Measurements from ENCODE around the gene SKI. TPM values are rescaled to one million over a fixed set of nuclear protein-coding genes. Genes with fewer than 3 reads are reported as not detected.

Gene SKI
- total and polyA plus RNA-seq, 2 of the 8 experiments (the other 6 are each of a cell fraction or from before 2014, with no cell fraction given): 8.3 to 87.6 TPM

DNA sequence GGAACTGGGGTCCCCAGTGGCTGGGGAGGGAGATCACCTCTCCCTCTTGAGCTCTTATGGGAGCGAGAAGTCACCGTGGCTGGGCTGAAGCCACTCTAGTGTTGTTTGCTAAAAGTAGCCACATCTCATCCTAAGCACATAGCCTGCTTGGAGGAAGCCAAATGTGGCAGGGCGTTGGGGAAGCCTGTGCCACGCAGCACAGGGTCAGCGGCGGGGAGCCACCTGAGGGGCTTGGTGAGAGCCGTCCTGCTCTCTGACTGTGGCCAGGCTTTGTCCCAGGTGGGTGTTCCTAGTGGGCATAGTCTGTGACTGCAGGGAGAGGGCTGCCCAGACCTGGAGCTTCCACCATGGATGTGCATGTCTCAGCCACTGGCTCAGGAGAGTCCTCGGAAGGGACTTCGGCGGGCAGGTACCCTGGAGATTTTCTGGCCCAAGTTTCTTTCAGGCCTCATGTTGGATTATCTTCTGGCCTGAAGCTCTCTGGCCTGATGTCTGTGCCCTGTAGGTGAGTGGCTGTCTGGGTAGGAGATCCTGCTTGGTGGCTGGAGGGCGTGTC, 124.3 kb downstream of the SKI start:
- Histone ChIP-seq H3K9me3 (ENCODE audit: insufficient read depth in 2 of 2, low read depth in 1 of 2, low read length in 1 of 2) (no peaks in the 10 kb centered on the region), H3K79me2 (ENCODE audit: control insufficient read depth in 1 of 2, insufficient read depth in 2 of 2, low read length in 2 of 2) (no peaks in the 10 kb centered on the region), H3K4me1 (replicated peaks in 1 of 4; ENCODE audit: control insufficient read depth in 3 of 4, insufficient read depth in 4 of 4, low read length in 3 of 4) (no peaks in the 10 kb centered on the region), H3K18ac (ENCODE audit: extremely low read depth, low read length) (no peak overlapping the region), H3K27ac (ENCODE audit: low read depth, low read length) (no peak overlapping the region), H2BK12ac (ENCODE audit: low read depth, low read length) (no peak overlapping the region), H3K4me2 (ENCODE audit: insufficient read depth in 1 of 2, low read depth in 2 of 2, low read length in 2 of 2) (no peak overlapping the region), H3K4me3 (ENCODE audit: extremely low read depth in 1 of 4, insufficient read depth in 2 of 4, low read depth in 3 of 4, low read length in 4 of 4) (no peak overlapping the region), H3K9ac (replicated peaks in 1 of 4; ENCODE audit: extremely low read depth in 1 of 4, low read depth in 3 of 4, low read length in 3 of 4) (no peak overlapping the region), H3K36me3 (ENCODE audit: control insufficient read depth in 2 of 4, insufficient read depth in 4 of 4, low read length in 3 of 4) (no peaks in the 10 kb centered on the region), H2AFZ (ENCODE audit: low read length) (no peak overlapping the region), H3K4ac (replicated peaks; ENCODE audit: insufficient read length, low read depth, low read length) (no peak overlapping the region), H2BK120ac (replicated peaks; ENCODE audit: low read depth, low read length) (no peak overlapping the region), H2BK20ac (ENCODE audit: low read length) (no peak overlapping the region), H3K79me1 (ENCODE audit: low read depth, low read length) (no peaks in the 10 kb centered on the region), H2AK5ac (ENCODE audit: low read depth, low read length) (no peak overlapping the region), H3K23ac (ENCODE audit: insufficient read length) (no peak overlapping the region), H4K20me1 (replicated peaks in 1 of 2; ENCODE audit: control insufficient read depth in 1 of 2, insufficient read depth in 2 of 2, low read length in 2 of 2) (no peaks in the 10 kb centered on the region), H4K91ac (replicated peaks; ENCODE audit: insufficient read length, low read length) (no peak overlapping the region), H2BK15ac (ENCODE audit: low read length) (no peak overlapping the region), H3K23me2 (ENCODE audit: low read depth, low read length) (no peaks in the 10 kb centered on the region), H2BK5ac (ENCODE audit: low read depth, low read length) (no peak overlapping the region), H4K8ac (ENCODE audit: extremely low read depth, insufficient read depth, low read length) (no peak overlapping the region; the same call in 1 of the 2 replicates), H3K27me3 (replicated peaks in 1 of 4; ENCODE audit: control insufficient read depth in 3 of 4, extremely low read depth in 1 of 4, insufficient read depth in 3 of 4, low read length in 3 of 4) (no peaks in the 10 kb centered on the region), H4K5ac (ENCODE audit: insufficient read length, low read depth, low read length) (no peak overlapping the region), H3K14ac (ENCODE audit: insufficient read length) (no peak overlapping the region), H3K56ac (replicated peaks; ENCODE audit: insufficient read length, low read depth, low read length) (no peak overlapping the region)
- FAIRE-seq (no peak), DNase-seq (ENCODE audit: low read depth in 1 of 2, low spot score in 2 of 2) (no peak)
- ChIA-PET POLR2A (ENCODE audit: partially characterized antibody) (interaction anchor here (1.0 kb wide), 1 partner anchor 27 kb away, joined by 3 read pairs; no protein-coding TSS in a partner anchor), CTCF (ENCODE audit: partially characterized antibody) (interaction anchor here (0.9 to 2.1 kb wide), 9 partner anchors 12 to 168 kb away, joined by 3 to 8 read pairs (median 3); partner anchors contain the start of gene FAAP20)
- 92% methylated on average over 11 of the region's 11 CpGs; no CpG with 5 or more reads in 1 of the 2 experiments for WGBS, 2 experiments (ENCODE audit: extremely low coverage in 1 of 2, insufficient coverage in 1 of 2, insufficient read length in 1 of 2, insufficient replicate concordance in 2 of 2, low coverage in 1 of 2, low lambda C conversion rate in 2 of 2, missing lambda C conversion rate in 1 of 2)
- TF ChIP-seq KDM4A (IDR thresholded peaks at IDR 0.05; ENCODE audit: low read depth, low read length, severe bottlenecking) (no peak), ASH2L (IDR thresholded peaks at IDR 0.05; ENCODE audit: low read length) (no peak), EZH2 (IDR thresholded peaks at IDR 0.05; ENCODE audit: low read depth, low read length, severe bottlenecking) (no peak), BCL11A (IDR thresholded peaks at IDR 0.05; ENCODE audit: low read depth in 2 of 2, low read length in 2 of 2) (no peak), CHD1 (IDR thresholded peaks at IDR 0.05; ENCODE audit: low read depth, low read length) (no peak), GABPA (IDR thresholded peaks at IDR 0.05; ENCODE audit: borderline replicate concordance, insufficient read depth, low read length) (no peak), KDM1A (IDR thresholded peaks at IDR 0.05; ENCODE audit: borderline replicate concordance, low read length) (no peak), CREB1 (IDR thresholded peaks at IDR 0.05) (no peak), HDAC2 (IDR thresholded peaks at IDR 0.05; ENCODE audit: borderline replicate concordance in 1 of 2, low read depth in 2 of 2, low read length in 2 of 2) (no peak), RXRA (IDR thresholded peaks at IDR 0.05; ENCODE audit: insufficient read depth, low read depth, low read length) (no peak), GTF2F1 (IDR thresholded peaks at IDR 0.05; ENCODE audit: borderline replicate concordance, low read depth, low read length) (no peak)
- TF ChIP-seq, protein P1, sequence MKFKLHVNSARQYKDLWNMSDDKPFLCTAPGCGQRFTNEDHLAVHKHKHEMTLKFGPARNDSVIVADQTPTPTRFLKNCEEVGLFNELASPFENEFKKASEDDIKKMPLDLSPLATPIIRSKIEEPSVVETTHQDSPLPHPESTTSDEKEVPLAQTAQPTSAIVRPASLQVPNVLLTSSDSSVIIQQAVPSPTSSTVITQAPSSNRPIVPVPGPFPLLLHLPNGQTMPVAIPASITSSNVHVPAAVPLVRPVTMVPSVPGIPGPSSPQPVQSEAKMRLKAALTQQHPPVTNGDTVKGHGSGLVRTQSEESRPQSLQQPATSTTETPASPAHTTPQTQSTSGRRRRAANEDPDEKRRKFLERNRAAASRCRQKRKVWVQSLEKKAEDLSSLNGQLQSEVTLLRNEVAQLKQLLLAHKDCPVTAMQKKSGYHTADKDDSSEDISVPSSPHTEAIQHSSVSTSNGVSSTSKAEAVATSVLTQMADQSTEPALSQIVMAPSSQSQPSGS (IDR thresholded peaks at IDR 0.05; ENCODE audit: low read length): no peak

All from H1 (cell line).